Transverse colon (tissue), 4 donors: ENCODE measurements around the gene OTUD3. TPM values are rescaled to one million over a fixed set of nuclear protein-coding genes. Genes with fewer than 3 reads are reported as not detected.

Experiments used
- DNase-seq: peaks from one replicate; pipeline ENCODE4 v3.0.0-alpha.2; 2019
- H3K27ac ChIP-seq, 4 donors: fragments of 200-600 bp; sonication (generic); 2 replicates each; pipeline ENCODE4 v1.5.1; 2016 to 2018; ENCODE audit warnings: inconsistent platforms in 4 of 4
- H3K27me3 ChIP-seq: fragments of 200-600 bp; sonication (generic); 2 replicates; pipeline ENCODE4 v1.5.1; 2017; ENCODE audit warnings: inconsistent platforms
- H3K36me3 ChIP-seq, 4 donors: fragments of 200-600 bp; sonication (generic); 2 replicates each; pipeline ENCODE4 v1.5.1; 2017 to 2019; ENCODE audit warnings: inconsistent platforms in 4 of 4
- H3K4me1 ChIP-seq, 4 donors: fragments of 200-600 bp; sonication (generic); 2 replicates each; pipeline ENCODE4 v1.5.1; 2017 to 2020; ENCODE audit warnings: inconsistent platforms in 4 of 4
- H3K4me3 ChIP-seq, 4 donors: fragments of 200-600 bp; sonication (generic); 1 replicate in 1 of 4; 2 replicates in 3 of 4; pipeline versions ENCODE4 v1.5.1 to v1.6.1; 2017 to 2019; ENCODE audit warnings: inconsistent platforms in 4 of 4
- H3K9me3 ChIP-seq, 2 donors: fragments of 200-600 bp; sonication (generic); 2 replicates each; pipeline ENCODE4 v1.5.1; 2017 to 2019; ENCODE audit warnings: inconsistent platforms in 2 of 2
- EP300 ChIP-seq: sonication (generic); formaldehyde crosslinking; IDR thresholded peaks from one replicate; pipeline ENCODE4 v1.6.1; 2017; ENCODE audit warnings: antibody characterized with exemption, low read depth
- POLR2A ChIP-seq: fragments of 450-650 bp; IDR thresholded peaks from one replicate; pipeline ENCODE4 v1.6.1; 2016; ENCODE audit warnings: antibody characterized with exemption, mild to moderate bottlenecking, moderate library complexity
- POLR2AphosphoS5 ChIP-seq, 3 donors: sonication (generic); formaldehyde crosslinking; IDR thresholded peaks; one replicate each; pipeline ENCODE4 v1.6.1; 2016; ENCODE audit warnings: antibody characterized with exemption in 3 of 3
- WGBS, 2 donors: methylation state at CpG; one replicate each; pipeline ENCODE4 v1.1.5; 2018; ENCODE audit warnings: low coverage in 1 of 2; 5-methylcytosine and 5-hydroxymethylcytosine counted together
- in situ Hi-C, 4 donors: fragments of 200-750 bp; cut with MboI; loops; one replicate each; pipeline versions ENCODE4 v1.15.0 to v1.15.1; 2017; ENCODE audit warnings: low sequenced_read_pairs in 3 of 4, low pct_ligation_motif_present in 1 of 4, low pct_unique_long_range_greater_than_20kb in 1 of 4
- intact Hi-C: fragments of 100-400 bp; cut with DNase I; formaldehyde crosslinking; loops from one replicate; pipeline ENCODE4 v1.15.1; 2023; ENCODE audit warnings: low total_unique reads
- total RNA-seq, 4 donors: library from RNA; depleted of rRNA; stranded (reverse); fragments of >200 nt; gene quantifications; one replicate each; pipeline ENCODE4 v1.1.0, GENCODE V29; 2016
- TF ChIP-seq, protein P1 (sequence below), 5 experiments: fragments of 200-600 bp in 3 of 5; fragments of 450-650 bp in 2 of 5; sonication (generic) in 3 of 5; IDR thresholded peaks; 1 replicate in 2 of 5; 2 replicates in 3 of 5; pipeline ENCODE4 v1.5.1; 2016 to 2017; ENCODE audit warnings: antibody characterized with exemption in 5 of 5, inconsistent platforms in 3 of 5, mild to moderate bottlenecking in 2 of 5, moderate library complexity in 1 of 5

Gene OTUD3
- total RNA-seq, 4 donors from 2014 or later: 5.9 to 10.8 (median 9.9) TPM

GRCh38 chr1:19910650-19911049 is 28.5 kb downstream of the OTUD3 start:
- no peaks in the 10 kb centered on the region for H3K27me3 ChIP-seq
- intact Hi-C loops (loop anchor here (10.0 kb wide), 1 partner anchor 584 kb away; no protein-coding TSS in a partner anchor), in situ Hi-C loops (loop anchor here in 3 of 4 donors (10.0 to 25.0 kb wide), 3 partner anchors 244 to 584 kb away; no protein-coding TSS in a partner anchor)
- peaks cover 0 to 68% (median 33%) of the 10 kb centered on the region in 4 donors for H3K36me3 ChIP-seq
- WGBS, 2 donors: 87% methylated on average over 3 of the region's 3 CpGs; no CpG with 5 or more reads in 1 of the 2 donors
- H3K4me1 ChIP-seq: no peaks in the 10 kb centered on the region
- H3K9me3 ChIP-seq: no peaks in the 10 kb centered on the region
- H3K4me3 ChIP-seq: no peak overlapping the region
- H3K27ac ChIP-seq: no peak overlapping the region
- DNase-seq: no peak
- no peak for TF ChIP-seq POLR2AphosphoS5 (IDR thresholded peaks at IDR 0.05)
- no peak for TF ChIP-seq EP300
- TF ChIP-seq POLR2A: no peak
- TF ChIP-seq, protein P1, sequence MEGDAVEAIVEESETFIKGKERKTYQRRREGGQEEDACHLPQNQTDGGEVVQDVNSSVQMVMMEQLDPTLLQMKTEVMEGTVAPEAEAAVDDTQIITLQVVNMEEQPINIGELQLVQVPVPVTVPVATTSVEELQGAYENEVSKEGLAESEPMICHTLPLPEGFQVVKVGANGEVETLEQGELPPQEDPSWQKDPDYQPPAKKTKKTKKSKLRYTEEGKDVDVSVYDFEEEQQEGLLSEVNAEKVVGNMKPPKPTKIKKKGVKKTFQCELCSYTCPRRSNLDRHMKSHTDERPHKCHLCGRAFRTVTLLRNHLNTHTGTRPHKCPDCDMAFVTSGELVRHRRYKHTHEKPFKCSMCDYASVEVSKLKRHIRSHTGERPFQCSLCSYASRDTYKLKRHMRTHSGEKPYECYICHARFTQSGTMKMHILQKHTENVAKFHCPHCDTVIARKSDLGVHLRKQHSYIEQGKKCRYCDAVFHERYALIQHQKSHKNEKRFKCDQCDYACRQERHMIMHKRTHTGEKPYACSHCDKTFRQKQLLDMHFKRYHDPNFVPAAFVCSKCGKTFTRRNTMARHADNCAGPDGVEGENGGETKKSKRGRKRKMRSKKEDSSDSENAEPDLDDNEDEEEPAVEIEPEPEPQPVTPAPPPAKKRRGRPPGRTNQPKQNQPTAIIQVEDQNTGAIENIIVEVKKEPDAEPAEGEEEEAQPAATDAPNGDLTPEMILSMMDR (IDR thresholded peaks at IDR 0.05): no peak

DNA sequence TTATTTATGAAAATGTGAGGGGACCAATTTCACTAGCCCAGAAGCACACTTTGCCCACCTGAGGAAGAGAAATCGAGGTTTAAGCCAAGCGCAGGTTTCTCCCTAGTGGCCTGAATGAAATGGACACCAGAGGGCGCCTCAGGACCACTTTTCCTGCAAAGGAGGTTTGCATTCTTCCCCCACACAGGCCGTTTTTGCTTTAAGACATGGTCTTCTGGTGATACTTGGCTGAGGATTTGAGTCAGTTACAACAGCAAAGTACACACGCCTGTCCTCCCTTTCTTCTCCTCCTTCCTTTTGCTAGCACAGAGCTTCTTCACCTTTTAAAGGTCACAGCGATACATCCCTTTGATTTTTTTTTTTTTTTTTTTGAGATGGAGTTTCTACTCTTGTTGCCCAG is 35.9 kb downstream of the OTUD3 start:
- intact Hi-C loops: loop anchor here (5.0 to 10.0 kb wide), 2 partner anchors 234 to 577 kb away; no protein-coding TSS in a partner anchor
- WGBS, 2 donors: 0 to 14% methylated on average over 3 to 6 of the region's 6 CpGs

GRCh38 chr1:19920132-19920710 is 38.0 kb downstream of the OTUD3 start:
- intact Hi-C loops (no loop called here), in situ Hi-C loops (loop anchor here in 1 of 4 donors (25.0 kb wide), 1 partner anchor 242 kb away; no protein-coding TSS in a partner anchor)
- Histone ChIP-seq H3K4me3 (no peak overlapping the region), H3K27me3 (no peaks in the 10 kb centered on the region), H3K9me3 (no peaks in the 10 kb centered on the region), H3K36me3 (no peaks in the 10 kb centered on the region), H3K27ac (no peak overlapping the region), H3K4me1 (peaks cover 0 to 8% (median 0%) of the 10 kb centered on the region in 4 donors)
- DNase-seq: no peak
- TF ChIP-seq, protein P1 (IDR thresholded peaks at IDR 0.05): no peak
- no peak for TF ChIP-seq POLR2AphosphoS5 (IDR thresholded peaks at IDR 0.05)
- no peak for TF ChIP-seq POLR2A
- no peak for TF ChIP-seq EP300
- 90 to 95% methylated on average over 2 to 18 of the region's 19 CpGs for WGBS, 2 donors

More for the DNA sequence above, 35.9 kb downstream of the OTUD3 start:
- Histone ChIP-seq H3K27ac (no peak overlapping the region), H3K36me3 (peaks cover 0 to 8% (median 2%) of the 10 kb centered on the region in 4 donors), H3K9me3 (no peaks in the 10 kb centered on the region), H3K27me3 (no peaks in the 10 kb centered on the region), H3K4me3 (no peak overlapping the region), H3K4me1 (peaks cover 0 to 8% (median 0%) of the 10 kb centered on the region in 4 donors)
- no peak for TF ChIP-seq POLR2A
- TF ChIP-seq, protein P1 (IDR thresholded peaks at IDR 0.05): peak; percentile 85 to 91 (median 89)
- in situ Hi-C loops: loop anchor here (5.0 to 25.0 kb wide), 4 partner anchors 234 to 577 kb away; no protein-coding TSS in a partner anchor
- DNase-seq: peak; percentile 86

GRCh38 chr1:19921310-19921709 is 39.1 kb downstream of the OTUD3 start:
- no peaks in the 10 kb centered on the region for H3K36me3 ChIP-seq
- H3K4me1 ChIP-seq: peaks cover 0 to 8% (median 0%) of the 10 kb centered on the region in 4 donors
- H3K4me3 ChIP-seq: no peak overlapping the region
- H3K27me3 ChIP-seq: no peaks in the 10 kb centered on the region
- intact Hi-C loops (no loop called here), in situ Hi-C loops (loop anchor here in 1 of 4 donors (25.0 kb wide), 1 partner anchor 241 kb away; no protein-coding TSS in a partner anchor)
- no peak for TF ChIP-seq POLR2AphosphoS5 (IDR thresholded peaks at IDR 0.05)
- no peak for TF ChIP-seq POLR2A
- TF ChIP-seq, protein P1 (IDR thresholded peaks at IDR 0.05): no peak
- no peak for TF ChIP-seq EP300
- no peaks in the 10 kb centered on the region for H3K9me3 ChIP-seq
- 54% methylated on average over 13 of the region's 13 CpGs; no CpG with 5 or more reads in 1 of the 2 donors for WGBS, 2 donors
- peak; percentile 64 for DNase-seq
- no peak overlapping the region for H3K27ac ChIP-seq
